GM19099 (cell line): ENCODE data around the gene ST6GALNAC6.

Experiments
- POLR2A ChIP-seq: IDR thresholded peaks from 3 replicates; pipeline ENCODE4 v1.6.1; 2011; ENCODE audit warnings: low read depth; ENCODE audit not compliant: insufficient read length; ENCODE audit errors: extremely low read depth

ST6GALNAC6 gene

DNA sequence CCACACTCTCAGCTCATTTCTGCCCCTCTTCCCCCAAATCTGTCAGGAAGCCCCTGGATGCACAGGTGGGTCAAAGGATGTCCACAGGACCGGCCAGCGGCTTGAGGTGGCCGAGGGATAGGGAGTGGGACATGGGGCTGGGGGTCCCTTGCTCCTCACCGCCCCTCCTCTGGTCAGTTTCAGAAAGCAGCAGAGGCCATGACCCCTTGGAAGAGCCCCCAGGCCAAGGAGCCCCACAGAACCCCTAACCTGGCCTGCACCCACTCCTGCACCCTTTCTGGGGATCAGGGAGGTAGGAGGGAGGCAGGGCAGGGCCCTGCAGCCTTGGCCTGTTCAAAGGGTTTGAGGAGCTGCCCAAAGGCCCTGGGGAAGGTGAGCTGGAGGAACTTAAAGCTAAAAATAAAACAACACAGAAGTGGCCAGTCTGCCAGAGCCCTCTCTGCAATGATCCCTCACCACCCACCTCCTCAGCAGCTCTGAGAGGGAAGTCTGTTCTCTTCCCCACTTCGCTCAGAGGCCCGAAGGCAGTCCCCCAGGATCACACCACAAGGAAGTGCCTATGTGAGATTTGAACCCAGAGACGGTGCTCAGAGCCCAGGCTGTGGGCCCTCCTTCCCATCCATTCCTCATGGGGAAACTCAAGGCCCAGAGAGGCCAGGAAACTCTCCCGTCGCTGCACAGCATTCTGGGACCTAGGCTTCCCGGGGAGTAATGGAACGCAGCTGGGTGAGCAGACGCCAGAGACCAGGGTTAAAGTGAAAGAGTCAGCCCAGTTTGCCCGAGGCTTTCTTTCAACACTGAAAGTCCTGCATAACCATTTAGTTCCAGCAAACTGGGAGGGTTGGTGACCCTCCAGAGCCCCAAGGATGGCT is 45.9 kb downstream of the ST6GALNAC6 start:
- no peak for TF ChIP-seq POLR2A

- no peak for TF ChIP-seq POLR2A
Observed at GRCh38 chr9:127852829-127853228, 46.6 kb downstream of the ST6GALNAC6 start.

- TF ChIP-seq POLR2A, result no peak
Observed at GRCh38 chr9:127850286-127850830, 49.0 kb downstream of the ST6GALNAC6 start.

- no peak for TF ChIP-seq POLR2A
Observed at GRCh38 chr9:127848756-127849504, 50.5 kb downstream of the ST6GALNAC6 start.

DNA sequence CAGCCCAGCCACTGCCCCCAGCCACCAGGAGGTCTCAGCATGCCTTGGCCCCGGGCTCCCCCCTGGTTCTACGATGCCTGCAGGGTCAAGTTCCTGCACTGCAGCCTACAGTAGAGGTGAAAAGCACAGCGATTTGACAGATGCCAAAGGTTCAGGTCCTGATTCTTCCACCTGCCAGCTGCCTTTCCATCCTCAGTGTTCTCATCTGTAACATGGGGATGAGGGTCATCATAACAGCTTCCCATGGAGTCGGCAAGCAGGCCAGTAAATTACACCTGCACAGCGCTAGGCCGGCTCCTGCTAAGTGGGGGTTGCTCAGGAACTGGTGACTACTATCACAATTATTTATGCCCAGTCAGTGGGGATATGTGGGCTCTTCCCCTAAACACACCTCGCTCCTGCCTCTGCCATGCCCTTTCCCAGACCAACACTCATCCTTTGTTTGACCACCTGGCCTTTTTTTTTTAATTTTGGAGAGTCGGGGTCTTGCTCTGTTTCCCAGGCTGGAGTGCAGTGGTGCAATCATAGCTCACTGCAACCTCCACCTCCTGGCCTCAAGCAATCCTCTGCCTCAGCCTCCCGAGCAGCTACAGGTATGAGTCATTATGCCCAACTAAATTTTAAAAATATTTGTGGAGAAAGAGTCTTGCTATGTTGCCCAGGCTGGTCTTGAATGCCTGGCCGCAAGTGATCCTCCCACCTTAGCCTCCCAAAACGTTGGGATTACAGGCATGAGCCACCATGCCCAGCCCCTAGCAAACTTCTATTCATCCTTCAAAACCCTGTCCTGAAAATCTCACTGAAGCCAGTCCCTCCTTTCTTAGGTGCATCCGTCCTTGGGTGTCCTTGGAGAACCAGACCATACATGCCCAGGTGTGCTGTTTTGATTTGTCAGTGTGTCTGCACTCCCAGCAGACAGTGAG is 51.3 kb downstream of the ST6GALNAC6 start:
- TF ChIP-seq POLR2A, result no peak

DNA sequence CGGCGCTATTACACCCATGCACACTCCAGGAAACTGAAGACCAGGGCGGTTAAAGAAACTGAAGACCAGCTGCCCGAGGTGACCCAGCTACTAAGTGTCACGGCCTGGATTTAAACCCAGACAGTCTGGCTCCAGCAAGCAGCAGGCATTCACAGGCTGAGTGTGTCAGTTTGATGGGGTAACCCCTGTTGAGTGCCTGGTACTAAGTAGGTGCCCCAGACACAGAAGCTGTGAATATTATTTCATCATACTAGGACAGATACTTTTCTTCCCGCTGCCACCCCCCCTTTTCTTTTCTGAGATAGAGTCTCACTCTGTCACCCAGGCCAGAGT is 52.3 kb downstream of the ST6GALNAC6 start:
- TF ChIP-seq POLR2A, result no peak

- TF ChIP-seq POLR2A, result no peak
Observed at GRCh38 chr9:127846443-127847177, 52.8 kb downstream of the ST6GALNAC6 start.

GRCh38 chr9:127844821-127845359 is 54.5 kb downstream of the ST6GALNAC6 start:
- no peak for TF ChIP-seq POLR2A

GRCh38 chr9:127841087-127841835 is 58.1 kb downstream of the ST6GALNAC6 start:
- TF ChIP-seq POLR2A, result no peak

DNA sequence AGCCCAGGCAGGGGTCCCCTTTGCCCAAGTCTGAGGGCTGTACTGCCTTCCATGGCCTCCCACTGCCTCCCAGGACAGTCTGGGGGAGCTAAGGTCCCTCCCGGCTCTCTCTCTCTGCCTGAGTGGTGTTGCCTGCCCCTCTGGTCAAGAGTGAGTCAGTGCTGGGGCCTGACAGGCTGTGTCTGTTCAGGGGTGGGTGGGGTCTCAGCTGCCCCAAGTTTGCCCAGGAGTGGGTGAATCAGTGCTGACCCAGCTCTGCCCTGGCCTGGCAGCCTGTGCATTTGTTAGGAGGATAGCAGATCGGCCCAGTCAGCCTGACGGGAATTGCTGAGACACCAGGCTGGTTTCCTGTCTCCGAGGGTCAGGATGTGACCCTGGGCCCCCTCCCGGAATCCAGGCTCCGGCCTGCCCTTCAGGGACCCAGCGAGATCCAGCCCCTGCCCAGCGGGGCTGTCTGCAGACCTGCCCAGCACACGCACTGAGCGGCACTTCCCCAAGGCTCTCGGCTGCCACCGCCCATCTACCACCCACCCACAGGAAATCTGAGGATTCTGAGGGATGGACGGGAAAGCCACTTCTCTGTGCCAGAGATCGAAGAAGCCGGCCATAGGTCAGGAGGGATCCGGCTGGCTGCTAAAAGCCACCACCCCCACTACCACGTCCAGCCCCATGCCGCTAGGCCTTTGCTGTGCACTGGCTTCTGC is 60.9 kb downstream of the ST6GALNAC6 start:
- TF ChIP-seq POLR2A, result no peak

DNA sequence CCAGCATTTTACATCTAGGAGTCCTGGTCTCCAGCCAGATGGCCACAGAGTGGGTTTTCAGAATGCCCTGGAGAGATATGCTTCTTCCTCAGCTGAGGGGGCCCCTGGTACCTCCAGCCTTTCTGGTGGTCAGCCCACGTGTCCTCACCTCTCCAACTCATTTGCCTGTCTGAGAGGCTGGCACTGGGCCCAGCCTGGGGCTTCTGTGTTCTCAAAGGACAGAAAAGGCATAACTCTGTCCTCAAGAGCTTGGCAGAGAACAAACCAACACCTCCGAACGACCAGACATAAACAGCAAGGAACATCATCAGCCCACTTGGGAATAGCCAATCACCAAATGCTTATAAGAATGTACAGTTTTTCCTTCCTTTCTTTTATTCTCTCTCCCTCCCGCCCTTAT is 62.1 kb downstream of the ST6GALNAC6 start:
- no peak for TF ChIP-seq POLR2A

DNA sequence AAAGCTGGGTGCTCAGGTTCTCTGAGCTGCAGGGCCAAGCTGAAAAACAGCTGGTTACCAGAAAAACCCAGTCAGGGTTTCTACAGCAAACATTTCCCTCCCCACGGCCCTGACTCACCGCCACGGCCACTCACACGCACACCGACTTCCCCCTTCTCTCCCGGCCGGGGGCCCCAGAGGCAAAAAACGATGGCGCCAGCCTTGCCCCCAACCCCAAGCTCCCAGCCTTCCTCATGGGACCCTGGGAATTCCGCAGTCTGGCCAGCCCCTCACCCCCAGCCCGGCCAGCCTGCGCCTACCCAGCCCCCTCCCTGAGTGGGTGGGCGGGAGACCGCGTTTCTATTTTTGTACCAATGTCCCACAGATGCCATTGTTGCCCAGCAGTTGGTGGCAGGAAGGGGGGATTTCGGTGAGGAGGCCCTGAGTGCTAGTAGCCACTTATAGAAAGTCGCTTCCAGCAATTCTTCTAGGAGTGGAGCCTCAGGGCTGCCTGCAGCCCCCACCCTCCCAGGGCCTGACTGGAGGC is 63.3 kb downstream of the ST6GALNAC6 start:
- TF ChIP-seq POLR2A, result no peak
